A549 (cell line): ENCODE measurements around the gene AXIN2. TPM values are rescaled to one million over a fixed set of nuclear protein-coding genes. Genes with fewer than 3 reads are reported as not detected.

Experiments
- ATAC-seq, 2 experiments: fragments of 200-7000 bp in 1 of 2; fragments of >200 bp in 1 of 2; cut with Nextera tagmentation in 1 of 2; cut with Tn5 transposase in 1 of 2; 3 replicates each; pipeline versions ENCODE4 v1.8.0 to v1.9.1; 2018 to 2020; ENCODE audit warnings: mild to moderate bottlenecking in 1 of 2, moderate library complexity in 1 of 2
- CTCF ChIA-PET: fragments of 300-600 bp; sonication (Branson Sonifier 250); formaldehyde crosslinking; extraction: SDS; loops from one replicate; lab custom pipeline; 2021; ENCODE audit warnings: antibody characterized with exemption, inconsistent platforms; lab: Yijun Ruan, JAX
- POLR2A ChIA-PET: fragments of 350-600 bp; formaldehyde crosslinking; extraction: SDS; loops from one replicate; lab custom pipeline; 2021; ENCODE audit warnings: antibody characterized with exemption, inconsistent platforms; lab: Yijun Ruan, JAX
- DNase-seq, 2 experiments: peaks; one replicate each; pipeline versions ENCODE4 v3.0.0 to v3.0.0-alpha.2; 2011 to 2016; ENCODE audit warnings: low read depth in 1 of 2, low spot score in 1 of 2
- FAIRE-seq: peaks from 2 replicates; lab custom pipeline; 2011; peaks lifted over from hg19 to GRCh38; lab: Jason Lieb, UNC
- H3K27ac ChIP-seq, 2 experiments: fragments of >200 bp; sonication (Bioruptor Twin); formaldehyde crosslinking; 3 replicates each; pipeline ENCODE4 v1.5.1; 2016 to 2017
- H3K4me1 ChIP-seq: fragments of >200 bp; sonication (Bioruptor Twin); formaldehyde crosslinking; 3 replicates; pipeline ENCODE4 v1.6.1; 2016
- H3K4me2 ChIP-seq: fragments of >200 bp; sonication (Bioruptor Twin); formaldehyde crosslinking; 3 replicates; pipeline ENCODE4 v1.6.1; 2016
- H3K4me3 ChIP-seq: fragments of >200 bp; sonication (Bioruptor Twin); formaldehyde crosslinking; 3 replicates; pipeline ENCODE4 v1.5.1; 2016
- H3K9me3 ChIP-seq: fragments of >200 bp; sonication (Bioruptor Twin); formaldehyde crosslinking; 3 replicates; pipeline ENCODE4 v1.6.1; 2016
- CEBPB ChIP-seq, 2 experiments: fragments of >200 bp in 1 of 2; sonication (Bioruptor Twin) in 1 of 2; formaldehyde crosslinking in 1 of 2; IDR thresholded peaks; 2 replicates each; pipeline ENCODE4 v1.6.1; 2012 to 2016
- CHD4 ChIP-seq: fragments of 200-600 bp; sonication (generic); IDR thresholded peaks from 2 replicates; pipeline ENCODE4 v1.6.1; 2016; ENCODE audit warnings: antibody characterized with exemption, mild to moderate bottlenecking, borderline replicate concordance
- ESRRA ChIP-seq: fragments of 150-350 bp; IDR thresholded peaks from 2 replicates; pipeline ENCODE4 v1.6.1; 2014; ENCODE audit warnings: mild to moderate bottlenecking, low read length, borderline replicate concordance
- HEYL ChIP-seq: fragments of 250-450 bp; sonication (Bioruptor Pico); IDR thresholded peaks from 2 replicates; pipeline ENCODE4 v1.8.0; 2021; ENCODE audit warnings: mild to moderate bottlenecking, moderate library complexity
- HOXA7 ChIP-seq: fragments of 250-450 bp; sonication (Bioruptor Pico); IDR thresholded peaks from 2 replicates; pipeline ENCODE4 v1.5.0; 2020; ENCODE audit warnings: mild to moderate bottlenecking, moderate library complexity
- HOXB13 ChIP-seq: fragments of 250-450 bp; sonication (Bioruptor Pico); IDR thresholded peaks from 2 replicates; pipeline ENCODE4 v1.5.0; 2020; ENCODE audit warnings: low read depth, mild to moderate bottlenecking, moderate library complexity
- JUNB ChIP-seq: fragments of >200 bp; sonication (Bioruptor Twin); formaldehyde crosslinking; IDR thresholded peaks from 2 replicates; pipeline ENCODE4 v1.6.1; 2016
- KDM1A ChIP-seq: fragments of 200-600 bp; sonication (generic); IDR thresholded peaks from 2 replicates; pipeline ENCODE4 v1.6.1; 2016; ENCODE audit warnings: low read depth, mild to moderate bottlenecking
- NR3C1 ChIP-seq: fragments of >200 bp; sonication (Bioruptor Twin); formaldehyde crosslinking; IDR thresholded peaks from 3 replicates; pipeline ENCODE4 v1.6.1; 2017
- PHF8 ChIP-seq: fragments of 200-600 bp; sonication (generic); IDR thresholded peaks from 2 replicates; pipeline ENCODE4 v1.6.1; 2016; ENCODE audit warnings: low read depth, mild to moderate bottlenecking, antibody characterized with exemption, moderate library complexity, borderline replicate concordance
- POLR2AphosphoS2 ChIP-seq: conservative IDR thresholded peaks from 2 replicates; pipeline ENCODE4 v1.6.1; 2012; ENCODE audit warnings: low read length, improper control_type of control experiment, inconsistent platforms
- RAD21 ChIP-seq, 2 experiments: fragments of >200 bp in 1 of 2; sonication (Bioruptor Twin) in 1 of 2; formaldehyde crosslinking in 1 of 2; IDR thresholded peaks in 1 of 2; conservative IDR thresholded peaks in 1 of 2; 2 replicates in 1 of 2; 3 replicates in 1 of 2; pipeline ENCODE4 v1.6.1; 2012 to 2018; ENCODE audit warnings: inconsistent platforms in 1 of 2
- ZC3H11A ChIP-seq: fragments of 450-650 bp; IDR thresholded peaks from 2 replicates; pipeline ENCODE4 v1.6.1; 2014; ENCODE audit warnings: antibody characterized with exemption, mild to moderate bottlenecking
- ZNF302 ChIP-seq: fragments of 250-450 bp; sonication (Bioruptor Pico); IDR thresholded peaks from 2 replicates; pipeline ENCODE4 v1.9.0; 2021; ENCODE audit warnings: inconsistent platforms, mild to moderate bottlenecking, moderate library complexity
- ZSCAN20 ChIP-seq: fragments of 250-450 bp; sonication (Bioruptor Pico); IDR thresholded peaks from 2 replicates; pipeline ENCODE4 v1.8.0; 2022; ENCODE audit warnings: mild to moderate bottlenecking, moderate library complexity
- WGBS: methylation state at CpG from one replicate; pipeline ENCODE4 v1.1.6; 2017; ENCODE audit errors: missing lambda C conversion rate; 5-methylcytosine and 5-hydroxymethylcytosine counted together
- polyA plus RNA-seq, 4 experiments: library from polyadenylated mRNA; depleted of rRNA in 3 of 4; stranded (reverse); fragments of >200 nt; fragmentation: RNase III in 1 of 4; extraction: RNeasy Plus Mini Kit Qiagen cat#74134 plus additional on column Dnase treatment in 1 of 4; gene quantifications; 2 replicates in 3 of 4; 3 replicates in 1 of 4; pipeline ENCODE4 v1.2.3, GENCODE V29; 2011 to 2017
- TF ChIP-seq, protein P1 (sequence below): IDR thresholded peaks from 2 replicates; pipeline ENCODE4 v1.6.1; 2012; ENCODE audit warnings: low read depth, borderline replicate concordance
- TF ChIP-seq, protein P2 (sequence below): fragments of >200 bp; sonication (Bioruptor Twin); formaldehyde crosslinking; IDR thresholded peaks from 2 replicates; pipeline ENCODE4 v1.6.1; 2016
- TF ChIP-seq, protein P3 (sequence below): fragments of >200 bp; sonication (Bioruptor Twin); formaldehyde crosslinking; IDR thresholded peaks from 3 replicates; pipeline ENCODE4 v1.6.1; 2016
- TF ChIP-seq, protein P4 (sequence below): fragments of >200 bp; sonication (Bioruptor Twin); formaldehyde crosslinking; IDR thresholded peaks from 3 replicates; pipeline ENCODE4 v1.5.1; 2016
- TF ChIP-seq, protein P5 (sequence below): fragments of 250-450 bp; sonication (Bioruptor Pico); IDR thresholded peaks from 2 replicates; pipeline ENCODE4 v1.5.0; 2021; ENCODE audit warnings: mild to moderate bottlenecking, moderate library complexity, borderline replicate concordance

Gene AXIN2
- polyA plus RNA-seq, 2 of the 4 experiments (the other 2 are of a cell fraction) = 4.0 to 4.9 TPM

DNA sequence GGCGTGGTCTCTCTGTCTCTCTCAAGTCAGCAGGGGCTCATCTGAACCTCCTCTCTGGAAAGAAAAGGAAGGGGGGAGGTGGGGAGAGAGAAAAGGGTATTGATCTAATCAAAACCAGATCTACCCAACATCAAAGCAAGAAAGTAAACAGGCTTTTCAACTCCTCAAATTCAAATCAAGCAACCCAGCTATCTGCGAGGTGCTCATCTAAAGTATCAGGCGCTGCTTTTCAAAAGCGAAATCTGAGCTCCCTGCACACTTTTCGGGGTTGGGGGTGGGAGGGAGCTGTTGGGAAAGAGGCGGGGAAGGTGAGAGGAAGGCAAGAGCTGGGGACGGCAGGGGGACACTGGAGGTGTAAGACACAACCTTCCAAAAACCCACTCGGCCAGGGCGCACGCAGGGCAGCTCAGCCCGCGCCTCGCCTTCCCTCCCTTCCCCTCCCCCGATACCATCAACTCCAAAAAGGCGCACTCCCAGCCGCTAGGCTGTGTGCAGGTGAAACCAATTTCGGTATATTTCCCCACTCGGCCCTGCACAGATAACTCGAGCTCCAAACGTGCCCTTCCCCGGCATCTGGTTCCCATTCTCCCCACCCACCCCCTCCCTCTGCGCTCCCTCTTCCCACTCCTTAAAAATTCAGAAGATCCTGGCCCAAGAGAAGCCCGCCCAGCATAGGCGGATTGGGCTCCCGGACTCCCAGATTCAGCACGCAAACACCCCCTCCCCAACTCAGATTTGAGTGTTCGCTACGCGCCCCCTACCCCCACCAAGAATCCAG, 2.6 kb downstream of the AXIN2 start:
- TF ChIP-seq, protein P1, sequence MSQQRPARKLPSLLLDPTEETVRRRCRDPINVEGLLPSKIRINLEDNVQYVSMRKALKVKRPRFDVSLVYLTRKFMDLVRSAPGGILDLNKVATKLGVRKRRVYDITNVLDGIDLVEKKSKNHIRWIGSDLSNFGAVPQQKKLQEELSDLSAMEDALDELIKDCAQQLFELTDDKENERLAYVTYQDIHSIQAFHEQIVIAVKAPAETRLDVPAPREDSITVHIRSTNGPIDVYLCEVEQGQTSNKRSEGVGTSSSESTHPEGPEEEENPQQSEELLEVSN = no peak
- no peak for TF ChIP-seq ESRRA
- no peak for TF ChIP-seq POLR2AphosphoS2
- TF ChIP-seq, all 56 proteins: peak for 0
- H3K4me2 ChIP-seq = peak overlapping the region; percentile 77
- no peak for DNase-seq
- H3K4me3 ChIP-seq = peak overlapping the region; percentile 82
- 86% methylated on average over 29 of the region's 29 CpGs for WGBS
- no peak for ATAC-seq
- FAIRE-seq = no peak
- ChIA-PET POLR2A (no interaction called here), CTCF (interaction anchor here (0.7 to 5.7 kb wide), 3 partner anchors 265 to 327 kb away, joined by 3 to 37 read pairs (median 4); no protein-coding TSS in a partner anchor)
- peaks cover 42% of the 10 kb centered on the region for H3K4me1 ChIP-seq
- H3K27ac ChIP-seq = peak overlapping the region in 1 of 2 experiments; percentile 95; a peak in 4 of 6 replicates
- H3K9me3 ChIP-seq = no peaks in the 10 kb centered on the region

DNA sequence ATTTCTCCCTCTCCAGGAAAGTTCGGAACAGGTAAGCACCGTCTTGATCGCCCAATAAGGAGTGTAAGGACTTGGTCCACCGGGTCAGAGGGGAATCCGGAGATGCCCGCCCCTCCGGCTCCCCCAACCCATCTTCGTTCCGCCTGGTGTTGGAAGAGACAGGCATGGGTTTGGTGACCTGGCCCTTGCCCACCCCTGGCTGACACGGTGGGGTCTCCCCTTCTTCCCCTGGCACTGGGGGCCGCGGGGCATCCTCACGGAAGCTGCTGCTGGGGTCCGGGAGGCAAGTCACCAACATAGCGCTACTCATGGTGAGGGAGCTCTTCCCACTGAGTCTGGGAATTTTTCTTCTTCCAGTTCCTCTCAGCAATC, 3.2 kb downstream of the AXIN2 start:
- POLR2A ChIA-PET = no interaction called here
- Histone ChIP-seq H3K9me3 (no peaks in the 10 kb centered on the region), H3K4me1 (peaks cover 37% of the 10 kb centered on the region), H3K27ac (0 out of 6 replicates have a peak overlapping the region, but pooled peaks of 1 of the 2 experiments have one; percentile 95), H3K4me2 (peak overlapping the region; percentile 77; the same call in 2 of the 3 replicates), H3K4me3 (no peak overlapping the region)
- TF ChIP-seq HEYL (CRISPR knock-in tag) (no peak), CHD4 (no peak), RAD21 (conservative IDR thresholded peaks at IDR 0.05 in 1 of 2, IDR thresholded peaks at IDR 0.05 in 1 of 2) (no peak), ZSCAN20 (CRISPR knock-in tag) (no peak), HOXA7 (no peak), POLR2AphosphoS2 (no peak), ZC3H11A (no peak), PHF8 (no peak), JUNB (no peak), CEBPB (IDR thresholded peaks at IDR 0.05) (no peak), KDM1A (no peak), HOXB13 (CRISPR knock-in tag) (no peak), NR3C1 (no peak), ZNF302 (CRISPR knock-in tag) (no peak)
- TF ChIP-seq, protein P2, sequence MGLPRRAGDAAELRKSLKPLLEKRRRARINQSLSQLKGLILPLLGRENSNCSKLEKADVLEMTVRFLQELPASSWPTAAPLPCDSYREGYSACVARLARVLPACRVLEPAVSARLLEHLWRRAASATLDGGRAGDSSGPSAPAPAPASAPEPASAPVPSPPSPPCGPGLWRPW = no peak
- TF ChIP-seq, protein P3, sequence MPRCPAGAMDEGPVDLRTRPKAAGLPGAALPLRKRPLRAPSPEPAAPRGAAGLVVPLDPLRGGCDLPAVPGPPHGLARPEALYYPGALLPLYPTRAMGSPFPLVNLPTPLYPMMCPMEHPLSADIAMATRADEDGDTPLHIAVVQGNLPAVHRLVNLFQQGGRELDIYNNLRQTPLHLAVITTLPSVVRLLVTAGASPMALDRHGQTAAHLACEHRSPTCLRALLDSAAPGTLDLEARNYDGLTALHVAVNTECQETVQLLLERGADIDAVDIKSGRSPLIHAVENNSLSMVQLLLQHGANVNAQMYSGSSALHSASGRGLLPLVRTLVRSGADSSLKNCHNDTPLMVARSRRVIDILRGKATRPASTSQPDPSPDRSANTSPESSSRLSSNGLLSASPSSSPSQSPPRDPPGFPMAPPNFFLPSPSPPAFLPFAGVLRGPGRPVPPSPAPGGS = no peak
- TF ChIP-seq, protein P4, sequence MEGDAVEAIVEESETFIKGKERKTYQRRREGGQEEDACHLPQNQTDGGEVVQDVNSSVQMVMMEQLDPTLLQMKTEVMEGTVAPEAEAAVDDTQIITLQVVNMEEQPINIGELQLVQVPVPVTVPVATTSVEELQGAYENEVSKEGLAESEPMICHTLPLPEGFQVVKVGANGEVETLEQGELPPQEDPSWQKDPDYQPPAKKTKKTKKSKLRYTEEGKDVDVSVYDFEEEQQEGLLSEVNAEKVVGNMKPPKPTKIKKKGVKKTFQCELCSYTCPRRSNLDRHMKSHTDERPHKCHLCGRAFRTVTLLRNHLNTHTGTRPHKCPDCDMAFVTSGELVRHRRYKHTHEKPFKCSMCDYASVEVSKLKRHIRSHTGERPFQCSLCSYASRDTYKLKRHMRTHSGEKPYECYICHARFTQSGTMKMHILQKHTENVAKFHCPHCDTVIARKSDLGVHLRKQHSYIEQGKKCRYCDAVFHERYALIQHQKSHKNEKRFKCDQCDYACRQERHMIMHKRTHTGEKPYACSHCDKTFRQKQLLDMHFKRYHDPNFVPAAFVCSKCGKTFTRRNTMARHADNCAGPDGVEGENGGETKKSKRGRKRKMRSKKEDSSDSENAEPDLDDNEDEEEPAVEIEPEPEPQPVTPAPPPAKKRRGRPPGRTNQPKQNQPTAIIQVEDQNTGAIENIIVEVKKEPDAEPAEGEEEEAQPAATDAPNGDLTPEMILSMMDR = no peak
- TF ChIP-seq, protein P1 = no peak
- TF ChIP-seq, protein P5, sequence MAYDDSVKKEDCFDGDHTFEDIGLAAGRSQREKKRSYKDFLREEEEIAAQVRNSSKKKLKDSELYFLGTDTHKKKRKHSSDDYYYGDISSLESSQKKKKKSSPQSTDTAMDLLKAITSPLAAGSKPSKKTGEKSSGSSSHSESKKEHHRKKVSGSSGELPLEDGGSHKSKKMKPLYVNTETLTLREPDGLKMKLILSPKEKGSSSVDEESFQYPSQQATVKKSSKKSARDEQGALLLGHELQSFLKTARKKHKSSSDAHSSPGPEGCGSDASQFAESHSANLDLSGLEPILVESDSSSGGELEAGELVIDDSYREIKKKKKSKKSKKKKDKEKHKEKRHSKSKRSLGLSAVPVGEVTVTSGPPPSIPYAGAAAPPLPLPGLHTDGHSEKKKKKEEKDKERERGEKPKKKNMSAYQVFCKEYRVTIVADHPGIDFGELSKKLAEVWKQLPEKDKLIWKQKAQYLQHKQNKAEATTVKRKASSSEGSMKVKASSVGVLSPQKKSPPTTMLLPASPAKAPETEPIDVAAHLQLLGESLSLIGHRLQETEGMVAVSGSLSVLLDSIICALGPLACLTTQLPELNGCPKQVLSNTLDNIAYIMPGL (CRISPR knock-in tag) = no peak
- no peak for DNase-seq
- CTCF ChIA-PET = interaction anchor here (0.6 to 5.7 kb wide), 3 partner anchors 46 to 327 kb away, joined by 3 to 37 read pairs (median 4); no protein-coding TSS in a partner anchor
- ATAC-seq = no peak
- no peak for FAIRE-seq
- 93% methylated on average over 15 of the region's 15 CpGs for WGBS
